NB4 (cell line): ENCODE measurements around the gene TMEM61.

Experiments used
- CTCF ChIP-seq: IDR thresholded peaks from one replicate; pipeline ENCODE4 v1.5.1; 2012; ENCODE audit warnings: low read depth, low read length
- MAX ChIP-seq: IDR thresholded peaks from 2 replicates; pipeline ENCODE4 v1.6.1; 2011; ENCODE audit warnings: low read depth, low read length

- TF ChIP-seq CTCF, result no peak
- no peak for TF ChIP-seq MAX
Measured at GRCh38 chr1:54942976-54943375, 37.5 kb upstream of the TMEM61 start.
